GM12874 (cell line): ENCODE results near the gene CRY2.

Experiments
- CTCF ChIP-seq: IDR thresholded peaks from 2 replicates; pipeline ENCODE4 v1.5.1; 2011; ENCODE audit warnings: low read depth, mild to moderate bottlenecking, control low read depth, low read length, moderate library complexity; ENCODE audit not compliant: insufficient read depth

The CRY2 gene

GRCh38 chr11:45906965-45907611, 59.8 kb downstream of the CRY2 start, which contains the start of gene FREY1:
FREY1 (minus strand) TSS chr11:45907271; CDS start chr11:45907245, 26 bp downstream.
- no peak for TF ChIP-seq CTCF

- TF ChIP-seq CTCF: no peak
Measured at GRCh38 chr11:45907911-45908370, 60.7 kb downstream of the CRY2 start.

GRCh38 chr11:45909594-45910475, 62.6 kb downstream of the CRY2 start:
- TF ChIP-seq CTCF: no peak

GRCh38 chr11:45910623-45911022, 63.3 kb downstream of the CRY2 start:
- TF ChIP-seq CTCF: no peak

GRCh38 chr11:45913514-45913913, 66.2 kb downstream of the CRY2 start:
- no peak for TF ChIP-seq CTCF

- no peak for TF ChIP-seq CTCF
Measured at GRCh38 chr11:45913942-45914635, 66.8 kb downstream of the CRY2 start.

GRCh38 chr11:45915446-45915845, 68.2 kb downstream of the CRY2 start:
- no peak for TF ChIP-seq CTCF
